Activated T-helper 17 cell treated with anti-CD3 and anti-CD28 coated beads, Interleukin-2, amount 50 U/mL, for 72 hours (primary cell): ENCODE data around the gene UBIAD1. TPM values are rescaled to one million over a fixed set of nuclear protein-coding genes. Genes with fewer than 3 reads are reported as not detected.

Experiments used
- ATAC-seq: fragments of 150-1000 bp; cut with Tn5 transposase; replicated peaks from 2 replicates; pipeline ENCODE4 v1.10.0; 2021; ENCODE audit warnings: mild to moderate bottlenecking, moderate library complexity
- H3K27ac Mint-ChIP-seq: one replicate; pipeline ENCODE4 v1.8.0; 2022; ENCODE audit warnings: mixed read lengths
- H3K27me3 Mint-ChIP-seq: one replicate; pipeline ENCODE4 v1.8.0; 2022; ENCODE audit warnings: mixed read lengths
- H3K36me3 Mint-ChIP-seq: one replicate; pipeline ENCODE4 v1.8.0; 2022; ENCODE audit warnings: low read depth, mild to moderate bottlenecking, mixed read lengths
- H3K4me1 Mint-ChIP-seq: one replicate; pipeline ENCODE4 v1.8.0; 2022; ENCODE audit warnings: mixed read lengths
- H3K4me3 Mint-ChIP-seq: one replicate; pipeline ENCODE4 v1.8.0; 2022; ENCODE audit warnings: mild to moderate bottlenecking, mixed read lengths
- H3K9me3 Mint-ChIP-seq: one replicate; pipeline ENCODE4 v1.8.0; 2022; ENCODE audit warnings: mixed read lengths
- total RNA-seq, 2 donors: library from RNA; stranded (reverse); gene quantifications; one replicate each; pipeline ENCODE4 v1.2.3, GENCODE V29; 2022

The UBIAD1 gene
- total RNA-seq, 2 donors from 2014 or later: 17.8 to 43.8 TPM

DNA sequence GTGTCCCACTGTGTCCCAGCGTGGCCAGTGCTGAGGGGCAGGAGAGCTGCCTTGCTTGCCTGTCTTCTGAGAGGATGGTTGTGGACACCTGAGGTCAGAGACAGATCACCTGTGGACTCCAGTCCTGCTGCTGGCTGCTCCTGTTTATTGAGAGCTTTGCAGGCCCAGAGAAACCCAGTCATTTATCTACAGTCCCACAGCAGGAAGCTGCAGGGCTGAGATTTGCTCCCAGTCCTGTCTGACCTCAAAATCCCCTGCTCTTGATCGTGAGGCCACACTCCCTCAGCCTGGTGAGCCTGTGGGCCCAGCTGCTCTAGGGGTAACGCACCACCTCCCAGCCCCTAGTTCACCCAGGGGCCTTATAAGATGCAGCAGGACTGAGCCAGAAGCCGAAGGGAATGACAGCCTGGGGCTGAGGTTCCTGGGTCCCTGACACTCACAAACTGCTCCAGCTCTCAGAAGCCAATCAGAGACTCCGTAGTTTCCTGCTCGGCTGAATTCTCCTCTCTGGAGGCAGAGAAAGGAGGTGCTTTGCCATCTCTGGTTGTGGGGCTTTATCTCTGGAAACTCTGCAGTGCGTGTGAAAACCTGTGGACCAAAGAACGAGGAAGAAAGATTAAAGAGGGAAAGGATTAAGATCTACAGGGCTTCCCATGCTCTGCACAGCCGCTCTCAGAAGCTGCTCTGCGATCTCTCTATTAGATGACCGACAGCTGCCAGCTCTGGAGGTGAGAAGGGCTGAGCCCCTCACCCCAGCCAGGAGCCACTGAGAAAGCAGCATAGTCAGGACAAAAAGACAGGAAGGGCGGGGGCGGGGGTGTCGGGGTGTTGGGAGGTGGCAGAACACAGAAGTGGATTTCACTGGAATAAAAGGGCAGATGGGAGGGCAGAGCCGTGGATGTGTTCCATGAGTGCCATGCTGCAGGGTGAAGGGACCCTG is 39.1 kb downstream of the UBIAD1 start:
- H3K4me3 Mint-ChIP-seq: no peak overlapping the region
- H3K36me3 Mint-ChIP-seq: no peaks in the 10 kb centered on the region
- no peak for ATAC-seq
- H3K27me3 Mint-ChIP-seq: no peaks in the 10 kb centered on the region
- H3K4me1 Mint-ChIP-seq: peaks cover 6% of the 10 kb centered on the region
- H3K27ac Mint-ChIP-seq: peak overlapping the region; percentile 68
- H3K9me3 Mint-ChIP-seq: no peaks in the 10 kb centered on the region

GRCh38 chr1:11314959-11315358 is 42.0 kb downstream of the UBIAD1 start:
- Mint-ChIP-seq H3K4me1 (peaks cover 6% of the 10 kb centered on the region), H3K4me3 (no peak overlapping the region), H3K36me3 (no peaks in the 10 kb centered on the region)

GRCh38 chr1:11316701-11317100 is 43.7 kb downstream of the UBIAD1 start:
- H3K27me3 Mint-ChIP-seq: no peaks in the 10 kb centered on the region
- no peaks in the 10 kb centered on the region for H3K9me3 Mint-ChIP-seq
- H3K27ac Mint-ChIP-seq: no peak overlapping the region
- no peak overlapping the region for H3K4me3 Mint-ChIP-seq
- ATAC-seq: no peak
- peaks cover 6% of the 10 kb centered on the region for H3K4me1 Mint-ChIP-seq
- H3K36me3 Mint-ChIP-seq: no peaks in the 10 kb centered on the region

More at GRCh38 chr1:11314959-11315358, 42.0 kb downstream of the UBIAD1 start:
- ATAC-seq: no peak
- H3K27ac Mint-ChIP-seq: no peak overlapping the region
- H3K27me3 Mint-ChIP-seq: no peaks in the 10 kb centered on the region
- H3K9me3 Mint-ChIP-seq: no peaks in the 10 kb centered on the region

DNA sequence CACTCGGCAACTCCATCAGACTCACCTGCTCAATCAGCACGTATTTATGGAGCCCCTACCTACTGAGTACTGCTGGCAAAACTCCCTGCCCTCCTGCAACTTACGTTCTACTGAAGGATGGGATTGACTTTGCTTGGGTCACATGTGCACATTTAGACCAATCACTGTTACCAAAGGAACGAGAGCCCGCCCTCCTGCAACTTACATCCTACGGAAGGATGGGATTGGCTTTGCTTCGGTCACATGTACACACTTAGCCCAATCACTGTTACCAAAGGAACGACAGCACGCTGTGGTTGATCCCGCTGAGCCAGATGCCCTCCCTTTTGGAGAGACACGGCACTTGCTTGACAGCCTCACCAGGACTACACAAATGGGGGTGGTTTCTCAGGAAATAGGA is 46.0 kb downstream of the UBIAD1 start:
- Mint-ChIP-seq H3K36me3 (no peaks in the 10 kb centered on the region), H3K27me3 (no peaks in the 10 kb centered on the region), H3K27ac (no peak overlapping the region), H3K9me3 (no peaks in the 10 kb centered on the region), H3K4me1 (no peaks in the 10 kb centered on the region), H3K4me3 (no peak overlapping the region)
- ATAC-seq: no peak

GRCh38 chr1:11320153-11320936 is 47.3 kb downstream of the UBIAD1 start:
- H3K27me3 Mint-ChIP-seq: no peaks in the 10 kb centered on the region
- H3K4me3 Mint-ChIP-seq: no peak overlapping the region
- H3K9me3 Mint-ChIP-seq: no peaks in the 10 kb centered on the region
- H3K36me3 Mint-ChIP-seq: no peaks in the 10 kb centered on the region
- peak; percentile 50 for ATAC-seq
- H3K4me1 Mint-ChIP-seq: no peaks in the 10 kb centered on the region
- no peak overlapping the region for H3K27ac Mint-ChIP-seq

- Mint-ChIP-seq H3K27ac (no peak overlapping the region), H3K4me3 (no peak overlapping the region)
- ATAC-seq: no peak
These were observed 48.9 kb downstream of the UBIAD1 start for GRCh38 chr1:11321656-11322491.

GRCh38 chr1:11324567-11325165 is 51.7 kb downstream of the UBIAD1 start:
- H3K4me3 Mint-ChIP-seq: no peak overlapping the region
- no peaks in the 10 kb centered on the region for H3K27me3 Mint-ChIP-seq
- ATAC-seq: no peak
- no peaks in the 10 kb centered on the region for H3K4me1 Mint-ChIP-seq
- no peak overlapping the region for H3K27ac Mint-ChIP-seq
- no peaks in the 10 kb centered on the region for H3K36me3 Mint-ChIP-seq
- H3K9me3 Mint-ChIP-seq: no peaks in the 10 kb centered on the region

More at GRCh38 chr1:11321656-11322491, 48.9 kb downstream of the UBIAD1 start:
- H3K36me3 Mint-ChIP-seq: no peaks in the 10 kb centered on the region
- no peaks in the 10 kb centered on the region for H3K27me3 Mint-ChIP-seq
- no peaks in the 10 kb centered on the region for H3K9me3 Mint-ChIP-seq
- no peaks in the 10 kb centered on the region for H3K4me1 Mint-ChIP-seq

DNA sequence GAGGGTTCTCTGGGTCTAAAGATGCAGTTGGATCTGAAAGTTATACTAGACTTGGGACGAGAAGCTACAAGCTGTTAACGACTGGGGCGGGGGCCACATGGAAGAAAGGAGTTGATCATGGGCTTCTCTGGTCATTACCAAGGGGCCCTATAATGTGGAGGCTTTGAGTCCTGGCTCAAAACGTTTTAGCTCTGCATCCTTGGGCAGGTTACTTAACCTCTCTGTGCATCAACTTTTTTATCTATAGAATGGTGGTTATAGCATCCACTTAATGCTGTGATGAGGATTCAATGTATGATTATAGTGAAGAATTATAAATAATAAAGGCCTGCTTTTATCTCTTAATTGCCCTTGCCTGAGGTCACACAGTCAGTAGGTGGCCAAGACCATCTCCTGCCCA is 53.1 kb downstream of the UBIAD1 start:
- no peak overlapping the region for H3K4me3 Mint-ChIP-seq
- no peaks in the 10 kb centered on the region for H3K4me1 Mint-ChIP-seq
- H3K27ac Mint-ChIP-seq: no peak overlapping the region

DNA sequence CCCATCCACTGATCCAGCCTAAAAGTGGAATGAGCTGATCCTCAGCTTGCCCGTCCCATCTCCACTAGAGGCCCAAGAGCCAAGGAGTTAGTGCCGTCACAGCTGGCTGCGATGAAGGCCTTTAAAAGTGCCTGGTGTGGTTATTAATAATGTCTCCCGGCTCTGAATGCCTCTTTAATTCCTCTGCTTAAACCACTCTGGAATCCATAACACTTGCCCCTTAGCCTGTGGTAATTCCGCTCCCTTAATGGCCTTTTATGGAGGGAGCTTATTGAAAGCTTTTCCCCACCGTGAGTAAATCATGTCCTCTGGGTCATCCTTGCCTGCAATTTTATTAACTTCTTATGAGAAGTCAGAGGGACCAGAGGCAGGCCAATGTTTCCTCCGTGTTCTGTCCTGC is 55.4 kb downstream of the UBIAD1 start:
- Mint-ChIP-seq H3K4me3 (no peak overlapping the region), H3K4me1 (no peaks in the 10 kb centered on the region), H3K27ac (no peak overlapping the region), H3K27me3 (no peaks in the 10 kb centered on the region), H3K36me3 (no peaks in the 10 kb centered on the region), H3K9me3 (no peaks in the 10 kb centered on the region)
- ATAC-seq: no peak

More for the DNA sequence above, 53.1 kb downstream of the UBIAD1 start:
- no peaks in the 10 kb centered on the region for H3K9me3 Mint-ChIP-seq
- ATAC-seq: no peak
- H3K36me3 Mint-ChIP-seq: no peaks in the 10 kb centered on the region
- no peaks in the 10 kb centered on the region for H3K27me3 Mint-ChIP-seq

DNA sequence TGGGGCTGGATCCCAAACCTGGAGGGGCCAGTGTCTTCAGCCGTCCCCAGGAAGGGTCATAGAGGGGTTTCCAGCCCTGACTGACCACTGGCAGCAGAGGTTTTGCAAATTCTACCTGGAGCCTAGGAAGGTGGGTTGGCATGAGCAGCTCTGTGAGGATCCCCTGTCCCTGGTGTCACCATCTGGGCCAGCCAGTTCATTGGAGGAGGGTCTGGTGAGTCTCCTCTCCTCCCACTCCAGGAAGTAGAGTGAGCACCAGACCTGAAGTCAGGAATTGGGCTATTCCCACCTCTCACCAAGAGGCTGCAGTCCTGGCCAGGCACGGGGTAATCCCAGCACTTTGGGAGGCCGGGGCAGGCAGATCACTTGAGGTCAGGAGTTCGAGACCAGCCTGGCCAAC is 57.4 kb downstream of the UBIAD1 start:
- ATAC-seq: no peak

GRCh38 chr1:11331036-11331944 is 58.3 kb downstream of the UBIAD1 start:
- Mint-ChIP-seq H3K4me3 (no peak overlapping the region), H3K4me1 (no peaks in the 10 kb centered on the region), H3K27ac (no peak overlapping the region), H3K27me3 (no peaks in the 10 kb centered on the region), H3K9me3 (no peaks in the 10 kb centered on the region), H3K36me3 (no peaks in the 10 kb centered on the region)
- ATAC-seq: no peak

More for the DNA sequence above, 57.4 kb downstream of the UBIAD1 start:
- H3K4me1 Mint-ChIP-seq: no peaks in the 10 kb centered on the region
- H3K4me3 Mint-ChIP-seq: no peak overlapping the region
- H3K36me3 Mint-ChIP-seq: no peaks in the 10 kb centered on the region
- no peaks in the 10 kb centered on the region for H3K9me3 Mint-ChIP-seq
- H3K27me3 Mint-ChIP-seq: no peaks in the 10 kb centered on the region
- no peak overlapping the region for H3K27ac Mint-ChIP-seq

DNA sequence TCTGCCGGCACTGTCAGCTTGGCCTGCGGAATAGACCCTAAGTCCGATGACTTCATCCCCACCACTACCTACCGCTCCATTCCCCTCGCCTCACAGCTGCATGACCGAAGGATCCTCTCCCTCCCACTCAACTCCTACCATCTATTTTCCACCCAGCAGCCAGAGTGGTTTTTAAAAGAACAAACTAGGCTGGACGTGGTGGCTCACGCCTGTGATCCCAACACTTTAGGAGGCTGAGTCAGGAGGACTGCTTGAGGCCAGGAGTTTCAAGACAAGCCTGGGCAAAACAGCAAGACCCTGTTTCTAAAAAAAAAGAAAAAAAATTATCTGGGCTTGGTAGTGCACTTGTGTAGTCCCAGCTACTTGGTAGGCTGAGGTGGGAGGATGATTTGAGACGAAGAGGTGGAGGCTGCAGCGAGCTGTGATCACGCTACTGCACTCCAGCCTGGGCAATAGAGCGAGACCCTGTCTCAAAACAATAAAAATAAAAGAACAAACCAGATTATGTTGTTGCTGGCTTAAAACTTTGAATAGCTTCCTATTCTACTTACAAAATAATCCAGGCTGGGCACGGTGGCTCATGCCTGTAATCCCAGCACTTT is 59.0 kb downstream of the UBIAD1 start:
- H3K27ac Mint-ChIP-seq: no peak overlapping the region
- no peaks in the 10 kb centered on the region for H3K4me1 Mint-ChIP-seq

DNA sequence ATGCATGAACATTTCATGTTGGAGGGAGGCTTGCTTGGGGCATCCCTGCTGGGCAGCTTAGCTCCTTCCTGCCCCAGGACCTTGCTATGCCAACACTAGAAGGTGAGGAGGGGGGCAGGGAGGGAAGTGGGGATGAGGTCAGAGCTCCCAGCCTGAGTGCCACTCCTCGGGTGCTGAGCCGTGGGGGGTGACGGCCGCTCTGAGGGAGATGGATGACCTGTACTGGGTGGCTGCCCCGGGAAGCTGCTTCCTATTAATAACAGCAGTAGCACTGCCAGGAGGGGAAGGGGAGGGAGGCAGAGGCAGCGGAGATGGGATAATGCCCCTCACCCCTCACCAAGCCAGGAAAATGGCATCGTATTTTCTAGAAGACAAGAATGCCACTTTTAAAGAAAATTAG is 60.6 kb downstream of the UBIAD1 start:
- Mint-ChIP-seq H3K27me3 (peaks cover 6% of the 10 kb centered on the region), H3K36me3 (no peaks in the 10 kb centered on the region), H3K4me3 (no peak overlapping the region), H3K4me1 (no peaks in the 10 kb centered on the region), H3K9me3 (no peaks in the 10 kb centered on the region), H3K27ac (no peak overlapping the region)
- no peak for ATAC-seq

More for the DNA sequence above, 59.0 kb downstream of the UBIAD1 start:
- no peak for ATAC-seq
- Mint-ChIP-seq H3K36me3 (no peaks in the 10 kb centered on the region), H3K4me3 (no peak overlapping the region), H3K27me3 (no peaks in the 10 kb centered on the region), H3K9me3 (no peaks in the 10 kb centered on the region)
